ENCODE measurements around the gene DNAH17. TPM values are rescaled to one million over a fixed set of nuclear protein-coding genes. Genes with fewer than 3 reads are reported as not detected.
A peak's percentile ranks its signal among the peaks of the same experiment; 100 is the strongest.

Gene DNAH17
- total RNA-seq, 1 experiment from 2014 or later = 0.18 TPM

GRCh38 chr17:78430892-78431691 is 146.1 kb downstream of the DNAH17 start:
- no peak overlapping the region for H3K4me3 ChIP-seq (ENCODE audit: low read depth in 2 of 2, low read length in 2 of 2)
- ChIA-PET CTCF (interaction anchor here (0.9 kb wide), 1 partner anchor 66 kb away, joined by 3 read pairs; no protein-coding TSS in a partner anchor), POLR2A (no interaction called here)
- intact Hi-C loops (cut with micrococcal nuclease; ENCODE audit: unreplicated experiment) = no loop called here
- TF ChIP-seq SIN3A (IDR thresholded peaks at IDR 0.05; ENCODE audit: borderline replicate concordance, insufficient read depth, low read depth, low read length) = no peak
- peak; percentile 6; the same call in 1 of the 2 replicates for TF ChIP-seq POLR2AphosphoS5 (IDR thresholded peaks at IDR 0.05; ENCODE audit: low read depth, low read length)
- TF ChIP-seq CTCF (IDR thresholded peaks at IDR 0.05) = no peak
- no peak for TF ChIP-seq TCF7L2 (IDR thresholded peaks at IDR 0.05; ENCODE audit: low read depth, low read length)
- TF ChIP-seq, protein P1, sequence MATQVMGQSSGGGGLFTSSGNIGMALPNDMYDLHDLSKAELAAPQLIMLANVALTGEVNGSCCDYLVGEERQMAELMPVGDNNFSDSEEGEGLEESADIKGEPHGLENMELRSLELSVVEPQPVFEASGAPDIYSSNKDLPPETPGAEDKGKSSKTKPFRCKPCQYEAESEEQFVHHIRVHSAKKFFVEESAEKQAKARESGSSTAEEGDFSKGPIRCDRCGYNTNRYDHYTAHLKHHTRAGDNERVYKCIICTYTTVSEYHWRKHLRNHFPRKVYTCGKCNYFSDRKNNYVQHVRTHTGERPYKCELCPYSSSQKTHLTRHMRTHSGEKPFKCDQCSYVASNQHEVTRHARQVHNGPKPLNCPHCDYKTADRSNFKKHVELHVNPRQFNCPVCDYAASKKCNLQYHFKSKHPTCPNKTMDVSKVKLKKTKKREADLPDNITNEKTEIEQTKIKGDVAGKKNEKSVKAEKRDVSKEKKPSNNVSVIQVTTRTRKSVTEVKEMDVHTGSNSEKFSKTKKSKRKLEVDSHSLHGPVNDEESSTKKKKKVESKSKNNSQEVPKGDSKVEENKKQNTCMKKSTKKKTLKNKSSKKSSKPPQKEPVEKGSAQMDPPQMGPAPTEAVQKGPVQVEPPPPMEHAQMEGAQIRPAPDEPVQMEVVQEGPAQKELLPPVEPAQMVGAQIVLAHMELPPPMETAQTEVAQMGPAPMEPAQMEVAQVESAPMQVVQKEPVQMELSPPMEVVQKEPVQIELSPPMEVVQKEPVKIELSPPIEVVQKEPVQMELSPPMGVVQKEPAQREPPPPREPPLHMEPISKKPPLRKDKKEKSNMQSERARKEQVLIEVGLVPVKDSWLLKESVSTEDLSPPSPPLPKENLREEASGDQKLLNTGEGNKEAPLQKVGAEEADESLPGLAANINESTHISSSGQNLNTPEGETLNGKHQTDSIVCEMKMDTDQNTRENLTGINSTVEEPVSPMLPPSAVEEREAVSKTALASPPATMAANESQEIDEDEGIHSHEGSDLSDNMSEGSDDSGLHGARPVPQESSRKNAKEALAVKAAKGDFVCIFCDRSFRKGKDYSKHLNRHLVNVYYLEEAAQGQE (IDR thresholded peaks at IDR 0.05; ENCODE audit: insufficient read depth in 1 of 2, low read depth in 2 of 2, low read length in 1 of 2) = no peak
- no peaks in the 10 kb centered on the region for H3K27me3 ChIP-seq (ENCODE audit: control insufficient read depth, insufficient read depth, low read length)
- no TSS peak for BruUV-seq (replicated peaks)
- no peak for ATAC-seq
- in situ Hi-C loops (cut with HindIII; ENCODE audit: low pct_unique_long_range_greater_than_20kb, low sequenced_read_pairs) = no loop called here
- no peak for DNase-seq (ENCODE audit: low read depth, low spot score)
- no peak overlapping the region for H3K27ac ChIP-seq (ENCODE audit: low read length)
- peaks cover 2% of the 10 kb centered on the region; the same call in 1 of the 2 replicates for H3K4me1 ChIP-seq (ENCODE audit: control insufficient read depth, insufficient read depth, low read length)
- H3K36me3 ChIP-seq (ENCODE audit: control insufficient read depth, insufficient read depth, low read length) = no peaks in the 10 kb centered on the region
- H3K9me3 ChIP-seq (ENCODE audit: control insufficient read depth, insufficient read depth, low read depth, low read length) = no peaks in the 10 kb centered on the region

DNA sequence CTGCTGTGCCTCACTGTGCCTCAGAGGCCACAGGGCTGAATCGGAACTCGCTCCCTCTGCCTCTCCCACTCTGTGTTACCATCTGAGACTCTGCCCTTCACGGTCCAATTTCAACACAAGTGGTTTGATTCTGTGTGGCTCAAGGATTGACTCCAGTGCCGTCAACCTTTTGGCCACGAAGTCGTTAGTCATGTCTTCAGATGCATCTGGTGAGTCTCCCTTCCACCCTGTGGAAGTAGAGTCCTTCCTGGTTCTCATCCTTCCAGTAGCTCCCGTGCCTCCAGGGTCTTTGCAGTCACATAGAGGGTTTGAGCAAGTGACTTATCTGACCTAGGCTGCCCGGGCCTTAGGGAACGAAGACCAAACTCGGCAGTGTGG is 147.6 kb downstream of the DNAH17 start:
- Histone ChIP-seq H3K4me1 (ENCODE audit: control insufficient read depth, insufficient read depth, low read length) (peaks cover 2% of the 10 kb centered on the region; the same call in 1 of the 2 replicates), H3K27ac (ENCODE audit: low read length) (no peak overlapping the region), H3K4me3 (ENCODE audit: low read depth in 2 of 2, low read length in 2 of 2) (no peak overlapping the region), H3K36me3 (ENCODE audit: control insufficient read depth, insufficient read depth, low read length) (no peaks in the 10 kb centered on the region), H3K27me3 (ENCODE audit: control insufficient read depth, insufficient read depth, low read length) (no peaks in the 10 kb centered on the region), H3K9me3 (ENCODE audit: control insufficient read depth, insufficient read depth, low read depth, low read length) (no peaks in the 10 kb centered on the region)
- CTCF ChIA-PET = no interaction called here
- in situ Hi-C loops (cut with HindIII; ENCODE audit: low pct_unique_long_range_greater_than_20kb, low sequenced_read_pairs) = no loop called here
- no peak for DNase-seq (ENCODE audit: low read depth, low spot score)
- TF ChIP-seq, protein P1 (IDR thresholded peaks at IDR 0.05; ENCODE audit: insufficient read depth in 1 of 2, low read depth in 2 of 2, low read length in 1 of 2) = no peak
- TF ChIP-seq CTCF (IDR thresholded peaks at IDR 0.05) (no peak), POLR2AphosphoS5 (IDR thresholded peaks at IDR 0.05; ENCODE audit: low read depth, low read length) (no peak), TCF7L2 (IDR thresholded peaks at IDR 0.05; ENCODE audit: low read depth, low read length) (no peak), SIN3A (IDR thresholded peaks at IDR 0.05; ENCODE audit: borderline replicate concordance, insufficient read depth, low read depth, low read length) (no peak)
- no TSS peak for BruUV-seq (replicated peaks)
- intact Hi-C loops (cut with micrococcal nuclease; ENCODE audit: unreplicated experiment) = loop anchor here (10.0 kb wide), 1 partner anchor 135 kb away; no protein-coding TSS in a partner anchor
- no peak for ATAC-seq
- POLR2A ChIA-PET = interaction anchor here (0.6 kb wide), 1 partner anchor 260 kb away, joined by 7 read pairs; no protein-coding TSS in a partner anchor
